Mammary epithelial cell (primary cell): ENCODE data around the gene PLEKHM1.

Source experiments
- CTCF ChIP-seq, 2 donors: IDR thresholded peaks in 1 of 2; conservative IDR thresholded peaks in 1 of 2; 2 replicates each; pipeline ENCODE4 v1.5.1; 2011 to 2012; ENCODE audit warnings: inconsistent platforms in 2 of 2, low read length in 2 of 2, mild to moderate bottlenecking in 2 of 2, control low read depth in 1 of 2, low read depth in 1 of 2; ENCODE audit not compliant: insufficient read depth in 1 of 2; ENCODE audit errors: extremely low read depth in 1 of 2
- EZH2 ChIP-seq: IDR thresholded peaks from 2 replicates; pipeline ENCODE4 v1.6.1; 2012; ENCODE audit warnings: low read length, inconsistent platforms, borderline replicate concordance

GRCh38 chr17:45391291-45391690, 99.2 kb downstream of the PLEKHM1 start:
- TF ChIP-seq CTCF (conservative IDR thresholded peaks at IDR 0.05 in 1 of 2, IDR thresholded peaks at IDR 0.05 in 1 of 2; ENCODE audit: extremely low read depth in 1 of 2, insufficient read depth in 1 of 2, low read depth in 1 of 2, low read length in 2 of 2), result no peak
- TF ChIP-seq EZH2, result no peak
